BE2C (cell line): Measurements from ENCODE around the gene TMEM80.
"Not testable (repeated sequence)": the region's sequence is repeated elsewhere in the genome, so short reads cannot be mapped to it uniquely, and the experiment has no call there.

ENCODE experiments used
- DNase-seq: peaks from one replicate; pipeline ENCODE4 v3.0.0-alpha.2; 2020
- H3K27me3 ChIP-seq: fragments of 250-450 bp; sonication (Bioruptor Pico); 2 replicates; pipeline ENCODE4 v1.5.1; 2020; ENCODE audit warnings: mild to moderate bottlenecking
- H3K36me3 ChIP-seq: fragments of 250-450 bp; sonication (Bioruptor Pico); 2 replicates; pipeline ENCODE4 v1.5.1; 2020; ENCODE audit warnings: mild to moderate bottlenecking
- H3K4me1 ChIP-seq: fragments of 250-450 bp; sonication (Bioruptor Pico); 2 replicates; pipeline ENCODE4 v1.5.1; 2020
- H3K4me3 ChIP-seq: 2 replicates; pipeline ENCODE4 v1.5.1; 2011; ENCODE audit warnings: low read depth, low read length
- H3K9me3 ChIP-seq: fragments of 250-450 bp; sonication (Bioruptor Pico); 2 replicates; pipeline ENCODE4 v1.5.1; 2020
- CTCF ChIP-seq: IDR thresholded peaks from 2 replicates; pipeline ENCODE4 v1.5.1; 2012; ENCODE audit warnings: mild to moderate bottlenecking, low read depth, low read length

The TMEM80 gene

GRCh38 chr11:728901-729491, 33.4 kb downstream of the TMEM80 start:
- no peak for DNase-seq
- no peak overlapping the region for H3K4me3 ChIP-seq
- no peak for TF ChIP-seq CTCF
- H3K27me3 ChIP-seq: peaks cover 17% of the 10 kb centered on the region
- no peaks in the 10 kb centered on the region for H3K36me3 ChIP-seq
- no peaks in the 10 kb centered on the region for H3K4me1 ChIP-seq
- H3K9me3 ChIP-seq: no peaks in the 10 kb centered on the region

GRCh38 chr11:729492-730074, 34.0 kb downstream of the TMEM80 start:
- Histone ChIP-seq H3K27me3 (peaks cover 17% of the 10 kb centered on the region), H3K36me3 (no peaks in the 10 kb centered on the region), H3K4me1 (no peaks in the 10 kb centered on the region), H3K4me3 (no peak overlapping the region), H3K9me3 (no peaks in the 10 kb centered on the region)
- DNase-seq: no peak
- TF ChIP-seq CTCF: no peak

GRCh38 chr11:733072-733471, 37.5 kb downstream of the TMEM80 start:
- DNase-seq: no peak
- Histone ChIP-seq H3K4me1 (no peaks in the 10 kb centered on the region), H3K9me3 (no peaks in the 10 kb centered on the region), H3K4me3 (no peak overlapping the region), H3K36me3 (no peaks in the 10 kb centered on the region), H3K27me3 (no peaks in the 10 kb centered on the region)
- no peak for TF ChIP-seq CTCF

GRCh38 chr11:734541-734940, 38.9 kb downstream of the TMEM80 start:
- not testable (repeated sequence) for H3K9me3 ChIP-seq, H3K27me3 ChIP-seq, H3K4me1 ChIP-seq, H3K4me3 ChIP-seq, H3K36me3 ChIP-seq, DNase-seq

- Histone ChIP-seq H3K36me3 (no peaks in the 10 kb centered on the region), H3K27me3 (no peaks in the 10 kb centered on the region), H3K4me1 (no peaks in the 10 kb centered on the region), H3K4me3 (no peak overlapping the region), H3K9me3 (no peaks in the 10 kb centered on the region)
- TF ChIP-seq CTCF: no peak
- no peak for DNase-seq
These were observed 41.8 kb downstream of the TMEM80 start for GRCh38 chr11:737366-737765.

GRCh38 chr11:737899-738298, 42.3 kb downstream of the TMEM80 start:
- not testable (repeated sequence) for H3K27me3 ChIP-seq, DNase-seq, H3K36me3 ChIP-seq, H3K9me3 ChIP-seq, H3K4me3 ChIP-seq, H3K4me1 ChIP-seq

GRCh38 chr11:742156-742546, 46.5 kb downstream of the TMEM80 start:
- H3K4me3 ChIP-seq: no peak overlapping the region
- no peaks in the 10 kb centered on the region for H3K36me3 ChIP-seq
- no peak for TF ChIP-seq CTCF
- no peak for DNase-seq
- no peaks in the 10 kb centered on the region for H3K9me3 ChIP-seq
- no peaks in the 10 kb centered on the region for H3K4me1 ChIP-seq
- no peaks in the 10 kb centered on the region for H3K27me3 ChIP-seq
